SK-N-SH (cell line): ENCODE data around the gene DIP2A. TPM values are rescaled to one million over a fixed set of nuclear protein-coding genes. Genes with fewer than 3 reads are reported as not detected.

Experiments
- CTCF ChIA-PET: fragments of 300-600, 350-600 bp; formaldehyde crosslinking; extraction: SDS; loops from one replicate; lab custom pipeline; 2021; lab: Yijun Ruan, JAX
- POLR2A ChIA-PET: fragments of 350-600 bp; sonication (Branson Sonifier 250); formaldehyde crosslinking; extraction: SDS; loops from one replicate; lab custom pipeline; 2020; ENCODE audit warnings: antibody characterized with exemption, inconsistent platforms; lab: Yijun Ruan, JAX
- DNase-seq: peaks from one replicate; pipeline ENCODE4 v3.0.0; 2012
- H2AFZ ChIP-seq: fragments of 200-600 bp; sonication (generic); 2 replicates; pipeline ENCODE4 v1.8.1; 2016; ENCODE audit warnings: antibody characterized with exemption, mild to moderate bottlenecking, low read depth
- H3F3A ChIP-seq: fragments of 200-600 bp; sonication (generic); replicated peaks from 2 replicates; pipeline ENCODE3; 2016; ENCODE audit warnings: antibody characterized with exemption, mild to moderate bottlenecking; ENCODE audit not compliant: insufficient read depth
- H3K27ac ChIP-seq, 2 experiments: fragments of 200-500 bp in 1 of 2; fragments of 200-600 bp in 1 of 2; sonication (Bioruptor generic) in 1 of 2; sonication (generic), shearing (Covaris generic) in 1 of 2; 2 replicates each; pipeline versions ENCODE4 v1.5.1 to v1.6.1; 2014 to 2016; ENCODE audit warnings: low read depth in 2 of 2, inconsistent platforms in 1 of 2, low read length in 1 of 2, mild to moderate bottlenecking in 1 of 2, mixed read lengths in 1 of 2
- H3K27me3 ChIP-seq: fragments of 200-600 bp; sonication (generic), shearing (Covaris generic); 2 replicates; pipeline ENCODE4 v1.6.1; 2016; ENCODE audit warnings: mixed run types; ENCODE audit not compliant: insufficient read depth
- H3K36me3 ChIP-seq, 2 experiments: fragments of 200-500 bp in 1 of 2; fragments of 200-600 bp in 1 of 2; sonication (Bioruptor generic) in 1 of 2; sonication (generic) in 1 of 2; replicated peaks in 1 of 2; 2 replicates each; pipeline versions ENCODE3 to v1.5.1; 2014 to 2016; ENCODE audit warnings: low read length in 1 of 2, mild to moderate bottlenecking in 1 of 2; ENCODE audit not compliant: insufficient read depth in 2 of 2, control insufficient read depth in 1 of 2
- H3K4me1 ChIP-seq, 2 experiments: fragments of 200-500 bp in 1 of 2; fragments of 200-600 bp in 1 of 2; sonication (Bioruptor generic) in 1 of 2; sonication (generic), shearing (Covaris generic) in 1 of 2; 2 replicates each; pipeline versions ENCODE4 v1.5.1 to v1.6.1; 2014 to 2016; ENCODE audit warnings: low read depth in 1 of 2, low read length in 1 of 2, mixed run types in 1 of 2; ENCODE audit not compliant: insufficient read depth in 2 of 2, control insufficient read depth in 1 of 2
- H3K4me2 ChIP-seq: fragments of 200-600 bp; sonication (generic), shearing (Covaris generic); 2 replicates; pipeline ENCODE4 v1.6.1; 2017; ENCODE audit warnings: mixed run types
- H3K4me3 ChIP-seq, 2 experiments: fragments of 200-500 bp in 1 of 2; fragments of 200-600 bp in 1 of 2; sonication (Bioruptor generic) in 1 of 2; sonication (generic), shearing (Covaris generic) in 1 of 2; 2 replicates each; pipeline versions ENCODE4 v1.5.1 to v1.8.1; 2014 to 2016; ENCODE audit warnings: low read depth in 2 of 2, inconsistent platforms in 1 of 2, low read length in 1 of 2, mild to moderate bottlenecking in 1 of 2, mixed read lengths in 1 of 2, moderate library complexity in 1 of 2
- H3K79me2 ChIP-seq: fragments of 200-600 bp; sonication (generic); 2 replicates; pipeline ENCODE4 v1.8.1; 2017; ENCODE audit warnings: mild to moderate bottlenecking; ENCODE audit not compliant: insufficient read depth
- H3K9ac ChIP-seq: fragments of 200-600 bp; sonication (generic); 2 replicates; pipeline ENCODE4 v1.6.1; 2017; ENCODE audit warnings: mixed run types
- H3K9me2 ChIP-seq: fragments of 200-600 bp; sonication (generic); 2 replicates; pipeline ENCODE4 v1.6.1; 2017; ENCODE audit warnings: mixed run types
- H3K9me3 ChIP-seq: fragments of 200-600 bp; sonication (generic); 2 replicates; pipeline ENCODE4 v1.6.1; 2017; ENCODE audit warnings: mixed run types, mild to moderate bottlenecking, moderate library complexity
- H4K20me1 ChIP-seq: fragments of 200-600 bp; sonication (generic); 2 replicates; pipeline ENCODE4 v1.6.1; 2017; ENCODE audit warnings: mild to moderate bottlenecking, mixed run types; ENCODE audit not compliant: insufficient read depth
- CHD2 ChIP-seq: fragments of 150-350 bp; IDR thresholded peaks from 2 replicates; pipeline ENCODE4 v1.6.1; 2018; ENCODE audit warnings: low read length; ENCODE audit not compliant: partially characterized antibody
- EP300 ChIP-seq, 2 experiments: IDR thresholded peaks; 2 replicates each; pipeline versions ENCODE4 v1.4.0 to v1.6.1; 2012; ENCODE audit warnings: borderline replicate concordance in 1 of 2, low read depth in 1 of 2, low read length in 1 of 2
- EZH2phosphoT487 ChIP-seq: fragments of 200-600 bp; sonication (generic); IDR thresholded peaks from 2 replicates; pipeline ENCODE4 v1.6.1; 2017; ENCODE audit warnings: low read depth, mixed run types, mild to moderate bottlenecking, antibody characterized with exemption, moderate library complexity, borderline replicate concordance
- GATA2 ChIP-seq: sonication (generic); formaldehyde crosslinking; IDR thresholded peaks from 2 replicates; pipeline ENCODE4 v1.5.0; 2020; ENCODE audit warnings: mild to moderate bottlenecking, missing genetic modification reagents
- JUND ChIP-seq: IDR thresholded peaks from 2 replicates; pipeline ENCODE4 v1.4.0; 2012
- MEF2A ChIP-seq: IDR thresholded peaks from 2 replicates; pipeline ENCODE4 v1.4.0; 2012; ENCODE audit warnings: low read depth, borderline replicate concordance
- MXI1 ChIP-seq: IDR thresholded peaks from 2 replicates; pipeline ENCODE4 v1.6.1; 2012; ENCODE audit warnings: mild to moderate bottlenecking, low read depth, low read length, improper control_type of control experiment
- NFIC ChIP-seq: IDR thresholded peaks from 2 replicates; pipeline ENCODE4 v1.4.0; 2012; ENCODE audit warnings: borderline replicate concordance
- NRF1 ChIP-seq: IDR thresholded peaks from 2 replicates; pipeline ENCODE4 v1.6.1; 2012; ENCODE audit warnings: low read depth, mild to moderate bottlenecking, low read length
- RAD21 ChIP-seq: IDR thresholded peaks from 2 replicates; pipeline ENCODE4 v1.6.1; 2012; ENCODE audit warnings: mild to moderate bottlenecking, low read length
- RXRA ChIP-seq: IDR thresholded peaks from 2 replicates; pipeline ENCODE4 v1.4.0; 2012; ENCODE audit warnings: low read depth, mild to moderate bottlenecking, borderline replicate concordance
- TAF1 ChIP-seq: IDR thresholded peaks from 2 replicates; pipeline ENCODE4 v1.6.1; 2012; ENCODE audit warnings: low read depth, mild to moderate bottlenecking, low read length, moderate library complexity, borderline replicate concordance
- YY1 ChIP-seq: IDR thresholded peaks from 2 replicates; pipeline ENCODE4 v1.4.0; 2012; ENCODE audit warnings: low read depth, mild to moderate bottlenecking
- ZBTB33 ChIP-seq: IDR thresholded peaks from 2 replicates; pipeline ENCODE4 v1.4.0; 2012; ENCODE audit warnings: low read depth, borderline replicate concordance
- WGBS: methylation state at CpG from one replicate; pipeline ENCODE4 v1.1.6; 2017; ENCODE audit warnings: low lambda C conversion rate; 5-methylcytosine and 5-hydroxymethylcytosine counted together
- polyA plus RNA-seq, 3 experiments: library from polyadenylated mRNA; depleted of rRNA; stranded (reverse); fragments of >200 nt; gene quantifications; 2 replicates each; pipeline ENCODE4 v1.2.3, GENCODE V29; 2012
- TF ChIP-seq, protein P1 (sequence below): fragments of 150-350 bp; IDR thresholded peaks from 2 replicates; pipeline ENCODE4 v1.6.1; 2017; ENCODE audit warnings: antibody characterized with exemption, low read length, low read depth, borderline replicate concordance
- TF ChIP-seq, protein P2 (sequence below): fragments of 200-600 bp; sonication (generic); IDR thresholded peaks from 2 replicates; pipeline ENCODE4 v1.6.1; 2017; ENCODE audit warnings: antibody characterized with exemption, mild to moderate bottlenecking, moderate library complexity
- TF ChIP-seq, protein P3 (sequence below): fragments of 150-350 bp; IDR thresholded peaks from 2 replicates; pipeline ENCODE4 v1.6.1; 2016; ENCODE audit warnings: mild to moderate bottlenecking, low read depth, low read length

DIP2A gene
- polyA plus RNA-seq, 1 of the 3 experiments (the other 2 are of a cell fraction), result 26.9 TPM

GRCh38 chr21:46475296-46475695 is 16.6 kb downstream of the DIP2A start:
- Histone ChIP-seq H3K4me2 (no peak overlapping the region), H2AFZ (no peak overlapping the region), H3K9ac (no peak overlapping the region), H4K20me1 (0 out of 2 replicates have a peak, but pooled peaks cover 5% of the 10 kb centered on the region), H3F3A (no peaks in the 10 kb centered on the region), H3K9me2 (no peaks in the 10 kb centered on the region), H3K79me2 (peaks cover 95% of the 10 kb centered on the region), H3K9me3 (no peaks in the 10 kb centered on the region), H3K27ac (no peak overlapping the region), H3K4me1 (peaks cover 0 to 4% of the 10 kb centered on the region in 2 experiments; a peak in 2 of 4 replicates), H3K4me3 (no peak overlapping the region), H3K27me3 (no peaks in the 10 kb centered on the region), H3K36me3 (peaks cover 0 to 14% of the 10 kb centered on the region in 2 experiments)
- TF ChIP-seq GATA2 (CRISPR knock-in tag), result no peak
- TF ChIP-seq, protein P1, sequence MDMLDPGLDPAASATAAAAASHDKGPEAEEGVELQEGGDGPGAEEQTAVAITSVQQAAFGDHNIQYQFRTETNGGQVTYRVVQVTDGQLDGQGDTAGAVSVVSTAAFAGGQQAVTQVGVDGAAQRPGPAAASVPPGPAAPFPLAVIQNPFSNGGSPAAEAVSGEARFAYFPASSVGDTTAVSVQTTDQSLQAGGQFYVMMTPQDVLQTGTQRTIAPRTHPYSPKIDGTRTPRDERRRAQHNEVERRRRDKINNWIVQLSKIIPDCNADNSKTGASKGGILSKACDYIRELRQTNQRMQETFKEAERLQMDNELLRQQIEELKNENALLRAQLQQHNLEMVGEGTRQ, result no peak
- 95% methylated on average over 1 of the region's 1 CpG for WGBS
- POLR2A ChIA-PET, result no interaction called here
- CTCF ChIA-PET, result interaction anchor here (0.6 to 0.9 kb wide), 2 partner anchors 10 to 40 kb away, joined by 3 read pairs; no protein-coding TSS in a partner anchor
- DNase-seq, result no peak

- H3K9me2 ChIP-seq, result no peaks in the 10 kb centered on the region
- peaks cover 0 to 4% of the 10 kb centered on the region in 2 experiments; a peak in 2 of 4 replicates for H3K4me1 ChIP-seq
- TF ChIP-seq GATA2 (CRISPR knock-in tag) (no peak), CHD2 (no peak), NFIC (no peak), MXI1 (no peak), JUND (no peak), ZBTB33 (no peak), EP300 (IDR thresholded peaks at IDR 0.05; ENCODE audit: borderline replicate concordance in 1 of 2, low read depth in 1 of 2, low read length in 1 of 2) (no peak), NRF1 (no peak), YY1 (no peak), RXRA (no peak), TAF1 (no peak), MEF2A (no peak), RAD21 (no peak), EZH2phosphoT487 (no peak)
- TF ChIP-seq, protein P1, result no peak
- TF ChIP-seq, protein P2, sequence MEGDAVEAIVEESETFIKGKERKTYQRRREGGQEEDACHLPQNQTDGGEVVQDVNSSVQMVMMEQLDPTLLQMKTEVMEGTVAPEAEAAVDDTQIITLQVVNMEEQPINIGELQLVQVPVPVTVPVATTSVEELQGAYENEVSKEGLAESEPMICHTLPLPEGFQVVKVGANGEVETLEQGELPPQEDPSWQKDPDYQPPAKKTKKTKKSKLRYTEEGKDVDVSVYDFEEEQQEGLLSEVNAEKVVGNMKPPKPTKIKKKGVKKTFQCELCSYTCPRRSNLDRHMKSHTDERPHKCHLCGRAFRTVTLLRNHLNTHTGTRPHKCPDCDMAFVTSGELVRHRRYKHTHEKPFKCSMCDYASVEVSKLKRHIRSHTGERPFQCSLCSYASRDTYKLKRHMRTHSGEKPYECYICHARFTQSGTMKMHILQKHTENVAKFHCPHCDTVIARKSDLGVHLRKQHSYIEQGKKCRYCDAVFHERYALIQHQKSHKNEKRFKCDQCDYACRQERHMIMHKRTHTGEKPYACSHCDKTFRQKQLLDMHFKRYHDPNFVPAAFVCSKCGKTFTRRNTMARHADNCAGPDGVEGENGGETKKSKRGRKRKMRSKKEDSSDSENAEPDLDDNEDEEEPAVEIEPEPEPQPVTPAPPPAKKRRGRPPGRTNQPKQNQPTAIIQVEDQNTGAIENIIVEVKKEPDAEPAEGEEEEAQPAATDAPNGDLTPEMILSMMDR, result no peak
- TF ChIP-seq, protein P3, sequence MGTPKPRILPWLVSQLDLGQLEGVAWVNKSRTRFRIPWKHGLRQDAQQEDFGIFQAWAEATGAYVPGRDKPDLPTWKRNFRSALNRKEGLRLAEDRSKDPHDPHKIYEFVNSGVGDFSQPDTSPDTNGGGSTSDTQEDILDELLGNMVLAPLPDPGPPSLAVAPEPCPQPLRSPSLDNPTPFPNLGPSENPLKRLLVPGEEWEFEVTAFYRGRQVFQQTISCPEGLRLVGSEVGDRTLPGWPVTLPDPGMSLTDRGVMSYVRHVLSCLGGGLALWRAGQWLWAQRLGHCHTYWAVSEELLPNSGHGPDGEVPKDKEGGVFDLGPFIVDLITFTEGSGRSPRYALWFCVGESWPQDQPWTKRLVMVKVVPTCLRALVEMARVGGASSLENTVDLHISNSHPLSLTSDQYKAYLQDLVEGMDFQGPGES, result no peak
- DNase-seq, result no peak
- 93% methylated on average over 7 of the region's 7 CpGs for WGBS
- ChIA-PET CTCF (no interaction called here), POLR2A (no interaction called here)
- no peak overlapping the region for H3K4me2 ChIP-seq
- H3K27ac ChIP-seq, result no peak overlapping the region
- H3F3A ChIP-seq, result no peaks in the 10 kb centered on the region
- no peak overlapping the region for H3K9ac ChIP-seq
- no peaks in the 10 kb centered on the region for H3K9me3 ChIP-seq
- H3K27me3 ChIP-seq, result no peaks in the 10 kb centered on the region
- no peak overlapping the region for H2AFZ ChIP-seq
- H4K20me1 ChIP-seq, result 0 out of 2 replicates have a peak, but pooled peaks cover 5% of the 10 kb centered on the region
- peaks cover 0 to 20% of the 10 kb centered on the region in 2 experiments for H3K36me3 ChIP-seq
- no peak overlapping the region for H3K4me3 ChIP-seq
- H3K79me2 ChIP-seq, result peaks cover 95% of the 10 kb centered on the region
Observed at GRCh38 chr21:46477765-46478164, 19.1 kb downstream of the DIP2A start.
